Coronary artery (tissue), 2 donors: Measurements from ENCODE around the gene BCL11A.

ENCODE experiments used
- DNase-seq: peaks from one replicate; pipeline ENCODE4 v3.0.0-alpha.2; 2017; ENCODE audit warnings: low spot score
- H3K27ac ChIP-seq, 2 donors: fragments of 200-600 bp; sonication (generic); one replicate each; pipeline ENCODE4 v1.5.1; 2016 to 2019
- H3K4me3 ChIP-seq: fragments of 200-600 bp; sonication (generic); 2 replicates; pipeline ENCODE4 v1.5.1; 2016; ENCODE audit warnings: mild to moderate bottlenecking, moderate library complexity
- CTCF ChIP-seq: fragments of 200-600 bp; sonication (generic); IDR thresholded peaks from one replicate; pipeline ENCODE4 v1.5.1; 2019; ENCODE audit warnings: antibody characterized with exemption

Gene BCL11A

GRCh38 chr2:60460577-60461420 is 92.7 kb downstream of the BCL11A start:
- DNase-seq, result no peak
- H3K27ac ChIP-seq, result no peak overlapping the region
- no peak overlapping the region for H3K4me3 ChIP-seq
- TF ChIP-seq CTCF, result no peak

- TF ChIP-seq CTCF, result no peak
- no peak for DNase-seq
- no peak overlapping the region for H3K4me3 ChIP-seq
- no peak overlapping the region for H3K27ac ChIP-seq
These were observed 93.6 kb downstream of the BCL11A start for GRCh38 chr2:60459851-60460250.

GRCh38 chr2:60456115-60456770 is 97.2 kb downstream of the BCL11A start:
- H3K27ac ChIP-seq, result no peak overlapping the region
- TF ChIP-seq CTCF, result no peak
- DNase-seq, result no peak

GRCh38 chr2:60453872-60454271 is 99.6 kb downstream of the BCL11A start:
- no peak for TF ChIP-seq CTCF
- Histone ChIP-seq H3K4me3 (no peak overlapping the region), H3K27ac (no peak overlapping the region)
- no peak for DNase-seq

More at GRCh38 chr2:60456115-60456770, 97.2 kb downstream of the BCL11A start:
- H3K4me3 ChIP-seq, result no peak overlapping the region

- Histone ChIP-seq H3K27ac (no peak overlapping the region), H3K4me3 (no peak overlapping the region)
- DNase-seq, result no peak
- TF ChIP-seq CTCF, result no peak
These were observed 100.2 kb downstream of the BCL11A start for GRCh38 chr2:60453301-60453700.

GRCh38 chr2:60450488-60450887 is 103.0 kb downstream of the BCL11A start:
- no peak for DNase-seq
- TF ChIP-seq CTCF, result no peak
- no peak overlapping the region for H3K4me3 ChIP-seq
- H3K27ac ChIP-seq, result no peak overlapping the region

- Histone ChIP-seq H3K27ac (no peak overlapping the region), H3K4me3 (no peak overlapping the region)
- no peak for DNase-seq
- TF ChIP-seq CTCF, result no peak
These were observed 105.5 kb downstream of the BCL11A start for GRCh38 chr2:60447943-60448342.
